H9 (cell line): ENCODE results near the gene TMEM86B. TPM values are rescaled to one million over a fixed set of nuclear protein-coding genes. Genes with fewer than 3 reads are reported as not detected.

ENCODE experiments used
- DNase-seq: peaks from one replicate; pipeline ENCODE4 v3.0.0-alpha.2; 2017
- H2AFZ ChIP-seq: one replicate; pipeline ENCODE4 v1.6.1; 2013; ENCODE audit warnings: mild to moderate bottlenecking, low read length, control low read depth, moderate library complexity
- H2AK5ac ChIP-seq: 2 replicates; pipeline ENCODE4 v1.6.1; 2013; ENCODE audit warnings: low read length, control low read depth, mixed read lengths; ENCODE audit not compliant: insufficient read length
- H2BK120ac ChIP-seq: one replicate; pipeline ENCODE4 v1.6.1; 2013; ENCODE audit warnings: low read depth, mild to moderate bottlenecking, low read length, control low read depth, inconsistent platforms; ENCODE audit not compliant: poor library complexity, severe bottlenecking
- H2BK12ac ChIP-seq: 2 replicates; pipeline ENCODE4 v1.6.1; 2013; ENCODE audit warnings: low read length, control low read depth, mixed read lengths, low read depth; ENCODE audit not compliant: insufficient read length
- H2BK15ac ChIP-seq: 2 replicates; pipeline ENCODE4 v1.6.1; 2013; ENCODE audit warnings: low read depth, low read length, control low read depth
- H2BK20ac ChIP-seq: one replicate; pipeline ENCODE4 v1.6.1; 2013; ENCODE audit warnings: low read depth, mild to moderate bottlenecking, low read length, control low read depth, inconsistent platforms; ENCODE audit not compliant: poor library complexity, severe bottlenecking
- H2BK5ac ChIP-seq: 2 replicates; pipeline ENCODE4 v1.6.1; 2013; ENCODE audit warnings: low read length, control low read depth, mixed read lengths; ENCODE audit not compliant: insufficient read length
- H3K14ac ChIP-seq: 2 replicates; pipeline ENCODE4 v1.6.1; 2013; ENCODE audit warnings: low read length, control low read depth; ENCODE audit not compliant: insufficient read depth
- H3K18ac ChIP-seq: 2 replicates; pipeline ENCODE4 v1.6.1; 2013; ENCODE audit warnings: low read depth, mild to moderate bottlenecking, mixed read lengths, low read length, control low read depth; ENCODE audit not compliant: insufficient read length
- H3K23ac ChIP-seq: 2 replicates; pipeline ENCODE4 v1.6.1; 2013; ENCODE audit warnings: low read length, control low read depth, mixed read lengths, low read depth; ENCODE audit not compliant: insufficient read length
- H3K23me2 ChIP-seq: 2 replicates; pipeline ENCODE4 v1.6.1; 2013; ENCODE audit warnings: low read depth, mild to moderate bottlenecking, mixed read lengths, low read length, control low read depth; ENCODE audit not compliant: insufficient read length, poor library complexity, severe bottlenecking
- H3K27ac ChIP-seq: 2 replicates; pipeline ENCODE4 v1.5.1; 2013; ENCODE audit warnings: low read length, control low read depth, mixed read lengths, low read depth; ENCODE audit not compliant: insufficient read length
- H3K27me3 ChIP-seq: 2 replicates; pipeline ENCODE4 v1.6.1; 2013; ENCODE audit warnings: low read length, control low read depth, inconsistent platforms; ENCODE audit not compliant: insufficient read depth
- H3K4ac ChIP-seq: 2 replicates; pipeline ENCODE4 v1.6.1; 2013; ENCODE audit warnings: low read depth, mild to moderate bottlenecking, control low read depth, inconsistent platforms, low read length, moderate library complexity
- H3K4me1 ChIP-seq: 2 replicates; pipeline ENCODE4 v1.6.1; 2013; ENCODE audit warnings: low read length, control low read depth, inconsistent platforms; ENCODE audit not compliant: insufficient read depth
- H3K4me2 ChIP-seq: 2 replicates; pipeline ENCODE4 v1.6.1; 2013; ENCODE audit warnings: low read length, control low read depth, mixed read lengths; ENCODE audit not compliant: insufficient read length, insufficient read depth
- H3K56ac ChIP-seq: 2 replicates; pipeline ENCODE4 v1.6.1; 2013; ENCODE audit warnings: low read depth, mild to moderate bottlenecking, mixed read lengths, low read length, control low read depth; ENCODE audit not compliant: insufficient read length
- H3K79me1 ChIP-seq: 2 replicates; pipeline ENCODE4 v1.6.1; 2013; ENCODE audit warnings: low read depth, mild to moderate bottlenecking, moderate library complexity, low read length, control low read depth, inconsistent platforms; ENCODE audit not compliant: insufficient read depth, poor library complexity, severe bottlenecking
- H3K79me2 ChIP-seq: 2 replicates; pipeline ENCODE4 v1.6.1; 2013; ENCODE audit warnings: low read length, control low read depth, inconsistent platforms; ENCODE audit not compliant: insufficient read depth
- H3K9ac ChIP-seq: 2 replicates; pipeline ENCODE4 v1.6.1; 2013; ENCODE audit warnings: low read length, control low read depth, mixed read lengths; ENCODE audit not compliant: insufficient read length; ENCODE audit errors: extremely low read depth
- H3K9me3 ChIP-seq: one replicate; pipeline ENCODE4 v1.6.1; 2013; ENCODE audit warnings: low read depth, low read length, inconsistent platforms; ENCODE audit not compliant: control insufficient read depth
- H3T11ph ChIP-seq: one replicate; pipeline ENCODE4 v1.6.1; 2013; ENCODE audit warnings: mild to moderate bottlenecking, low read length, control low read depth, inconsistent platforms
- H4K20me1 ChIP-seq: one replicate; pipeline ENCODE4 v1.6.1; 2013; ENCODE audit not compliant: control insufficient read depth, insufficient read length, insufficient read depth
- H4K5ac ChIP-seq: 2 replicates; pipeline ENCODE4 v1.6.1; 2013; ENCODE audit warnings: low read depth, mild to moderate bottlenecking, mixed read lengths, low read length, control low read depth; ENCODE audit not compliant: insufficient read length
- H4K8ac ChIP-seq: replicated peaks from 2 replicates; pipeline ENCODE4 v1.6.1; 2013; ENCODE audit warnings: low read length, control low read depth, mixed read lengths, low read depth; ENCODE audit not compliant: insufficient read length
- H4K91ac ChIP-seq: 2 replicates; pipeline ENCODE4 v1.6.1; 2013; ENCODE audit warnings: low read depth, mild to moderate bottlenecking, moderate library complexity, mixed read lengths, low read length, control low read depth; ENCODE audit not compliant: insufficient read length
- H3K27ac Mint-ChIP-seq, 3 experiments: 2 replicates in 2 of 3; 3 replicates in 1 of 3; pipeline ENCODE4 v1.8.0; 2020 to 2021; ENCODE audit warnings: mixed read lengths in 3 of 3, mild to moderate bottlenecking in 1 of 3, moderate library complexity in 1 of 3
- H3K27me3 Mint-ChIP-seq: 2 replicates; pipeline ENCODE4 v1.8.0; 2021; ENCODE audit warnings: low read depth, mild to moderate bottlenecking, moderate library complexity, mixed read lengths
- H3K36me3 Mint-ChIP-seq, 3 experiments: 2 replicates in 2 of 3; 3 replicates in 1 of 3; pipeline ENCODE4 v1.8.0; 2020 to 2021; ENCODE audit warnings: low read depth in 3 of 3, mixed read lengths in 3 of 3; ENCODE audit not compliant: insufficient read depth in 1 of 3
- H3K4me1 Mint-ChIP-seq, 2 experiments: 2 replicates each; pipeline ENCODE4 v1.8.0; 2020; ENCODE audit warnings: mixed read lengths in 2 of 2
- H3K4me3 Mint-ChIP-seq, 2 experiments: 2 replicates in 1 of 2; 3 replicates in 1 of 2; pipeline ENCODE4 v1.8.0; 2020 to 2021; ENCODE audit warnings: mild to moderate bottlenecking in 2 of 2, mixed read lengths in 2 of 2, moderate library complexity in 1 of 2
- H3K9me3 Mint-ChIP-seq, 2 experiments: 2 replicates in 1 of 2; 3 replicates in 1 of 2; pipeline ENCODE4 v1.8.0; 2020; ENCODE audit warnings: mild to moderate bottlenecking in 2 of 2, mixed read lengths in 2 of 2, moderate library complexity in 1 of 2
- CTCF ChIP-seq: fragments of 200-600 bp; sonication (generic); conservative IDR thresholded peaks from 3 replicates; pipeline ENCODE4 v1.8.0; 2021; ENCODE audit warnings: antibody characterized with exemption, mild to moderate bottlenecking
- WGBS: extraction: QIAGEN DNeasy Blood & Tissue Kit; methylation state at CpG from one replicate; pipeline ENCODE4 v1.1.7; 2013; ENCODE audit warnings: missing lambda C conversion rate, low lambda C conversion rate, mixed read lengths; ENCODE audit not compliant: insufficient read length; ENCODE audit errors: extremely low coverage; 5-methylcytosine and 5-hydroxymethylcytosine counted together
- total RNA-seq: library from RNA; stranded (reverse); gene quantifications from 2 replicates; pipeline ENCODE4 v1.2.1, GENCODE V29; 2021

TMEM86B gene
- total RNA-seq, 1 experiment from 2014 or later: 4.5 TPM

GRCh38 chr19:55246462-55247451, 18.2 kb upstream of the TMEM86B start:
- Histone ChIP-seq H3K9me3 (no peaks in the 10 kb centered on the region), H2BK5ac (no peak overlapping the region), H3K18ac (no peak overlapping the region), H2BK12ac (no peak overlapping the region), H3T11ph (no peak overlapping the region), H2BK120ac (no peak overlapping the region), H3K14ac (no peak overlapping the region), H3K9ac (no peak overlapping the region), H2AK5ac (no peak overlapping the region), H3K4ac (no peak overlapping the region), H3K79me1 (no peaks in the 10 kb centered on the region), H3K79me2 (peaks cover 10% of the 10 kb centered on the region; the same call in 1 of the 2 replicates), H4K91ac (no peak overlapping the region), H3K56ac (no peak overlapping the region), H4K5ac (no peak overlapping the region), H2BK20ac (no peak overlapping the region), H4K20me1 (no peaks in the 10 kb centered on the region), H3K4me2 (no peak overlapping the region), H3K23me2 (no peaks in the 10 kb centered on the region), H4K8ac (no peak overlapping the region), H3K4me1 (no peaks in the 10 kb centered on the region), H2BK15ac (no peak overlapping the region), H3K27me3 (no peaks in the 10 kb centered on the region), H2AFZ (no peak overlapping the region), H3K27ac (no peak overlapping the region), H3K23ac (no peak overlapping the region)
- Mint-ChIP-seq H3K36me3 (peaks cover 10 to 44% (median 40%) of the 10 kb centered on the region in 3 experiments; a peak in 6 of 7 replicates), H3K27me3 (no peaks in the 10 kb centered on the region; the same call in 1 of the 2 replicates), H3K4me1 (peaks cover 0 to 3% of the 10 kb centered on the region in 2 experiments; a peak in 1 of 4 replicates), H3K27ac (peak overlapping the region in 2 of 3 experiments; percentile 23 to 70; a peak in 1 of 7 replicates), H3K9me3 (no peaks in the 10 kb centered on the region), H3K4me3 (no peak overlapping the region)
- DNase-seq: no peak
- WGBS: no CpG with 5 or more reads among the region's 40 CpGs
- no peak for TF ChIP-seq CTCF
